Activated B cell treated with CpG ODN at 0.5 μM for 24 hours (primary cell): Measurements from ENCODE around the gene MTHFD1L. TPM values are rescaled to one million over a fixed set of nuclear protein-coding genes. Genes with fewer than 3 reads are reported as not detected.

Experiments used
- ATAC-seq: fragments of 200-7000 bp; cut with Tn5 transposase; one replicate; pipeline ENCODE4 v1.10.0; 2021; ENCODE audit warnings: low read depth, mild to moderate bottlenecking, moderate library complexity
- CTCF ChIA-PET: fragments of 350-600 bp; sonication (Branson Sonifier 250); formaldehyde crosslinking; loops from one replicate; lab custom pipeline; 2021; ENCODE audit warnings: antibody characterized with exemption; lab: Charles Lee
- POLR2A ChIA-PET: fragments of 350-600 bp; sonication (Branson Sonifier 250); formaldehyde crosslinking; loops from one replicate; lab custom pipeline; 2021; ENCODE audit warnings: antibody characterized with exemption; lab: Charles Lee
- DNase-seq: peaks from one replicate; pipeline ENCODE4 v3.0.0; 2022
- H3K27ac Mint-ChIP-seq: one replicate; pipeline ENCODE4 v1.8.0; 2020; ENCODE audit warnings: mixed read lengths
- H3K27me3 Mint-ChIP-seq: one replicate; pipeline ENCODE4 v1.8.0; 2021; ENCODE audit warnings: mixed read lengths
- H3K36me3 Mint-ChIP-seq: one replicate; pipeline ENCODE4 v1.8.0; 2021; ENCODE audit warnings: low read depth, mixed read lengths
- H3K4me1 Mint-ChIP-seq: one replicate; pipeline ENCODE4 v1.8.0; 2021; ENCODE audit warnings: mixed read lengths
- H3K4me3 Mint-ChIP-seq: one replicate; pipeline ENCODE4 v1.8.0; 2020; ENCODE audit warnings: mild to moderate bottlenecking, mixed read lengths
- H3K9me3 Mint-ChIP-seq: one replicate; pipeline ENCODE4 v1.8.0; 2020; ENCODE audit warnings: mixed read lengths
- CTCF ChIP-seq: fragments of 200-600 bp; IDR thresholded peaks from one replicate; pipeline ENCODE4 v1.8.0; 2022; ENCODE audit warnings: antibody characterized with exemption, mild to moderate bottlenecking
- intact Hi-C: fragments of 100-400 bp; cut with micrococcal nuclease; formaldehyde crosslinking; loops from one replicate; pipeline ENCODE4 v1.15.1; 2024
- total RNA-seq: library from RNA; stranded (reverse); gene quantifications from 2 replicates; pipeline ENCODE4 v1.2.3, GENCODE V29; 2022

Gene MTHFD1L
- total RNA-seq, 1 donor from 2014 or later, result 60.4 TPM

DNA sequence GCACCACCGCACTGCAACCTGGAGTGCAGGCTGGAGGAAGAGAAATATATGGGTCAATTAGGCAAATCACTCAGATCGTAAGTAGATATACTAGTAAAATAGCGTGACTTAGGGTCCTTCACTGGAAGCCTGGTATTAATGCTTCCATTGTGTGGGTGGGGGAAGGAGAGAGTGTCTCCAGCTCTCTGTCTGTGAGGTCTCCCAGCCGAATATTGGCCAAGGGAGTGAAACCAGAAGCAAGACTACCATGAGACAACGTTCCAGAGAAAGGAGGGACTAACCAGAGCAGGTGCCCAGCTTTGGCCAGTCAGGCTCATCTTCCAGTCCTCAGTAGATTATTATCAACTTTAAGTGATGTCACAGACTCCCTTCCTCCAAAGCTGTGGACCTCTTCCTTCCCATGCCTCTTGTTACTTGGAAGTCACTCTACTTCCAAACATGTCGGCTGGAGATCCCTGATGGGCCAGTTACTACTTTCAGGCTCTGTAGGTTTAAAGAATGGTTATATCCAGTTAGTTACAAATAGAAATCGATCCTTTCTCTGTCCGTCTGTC lies 28.8 kb downstream of the MTHFD1L start:
- POLR2A ChIA-PET, result no interaction called here
- no peak for DNase-seq
- peaks cover 19% of the 10 kb centered on the region for H3K4me1 Mint-ChIP-seq
- intact Hi-C loops, result no loop called here
- CTCF ChIA-PET, result interaction anchor here (3.8 to 9.7 kb wide), 2 partner anchors 10 to 430 kb away, joined by 16 to 164 read pairs; no protein-coding TSS in a partner anchor
- H3K36me3 Mint-ChIP-seq, result peaks cover 41% of the 10 kb centered on the region
- TF ChIP-seq CTCF, result no peak
- H3K27ac Mint-ChIP-seq, result no peak overlapping the region
- no peak for ATAC-seq
- no peaks in the 10 kb centered on the region for H3K9me3 Mint-ChIP-seq
- H3K27me3 Mint-ChIP-seq, result no peaks in the 10 kb centered on the region
- H3K4me3 Mint-ChIP-seq, result no peak overlapping the region

GRCh38 chr6:150894935-150895552 lies 29.5 kb downstream of the MTHFD1L start:
- intact Hi-C loops, result no loop called here
- Mint-ChIP-seq H3K4me1 (peaks cover 19% of the 10 kb centered on the region), H3K27ac (no peak overlapping the region), H3K36me3 (peaks cover 36% of the 10 kb centered on the region), H3K27me3 (no peaks in the 10 kb centered on the region), H3K4me3 (no peak overlapping the region), H3K9me3 (no peaks in the 10 kb centered on the region)
- ATAC-seq (no peak), DNase-seq (no peak)
- POLR2A ChIA-PET, result interaction anchor here (0.7 kb wide), 1 partner anchor 136 kb away, joined by 6 read pairs; no protein-coding TSS in a partner anchor
- TF ChIP-seq CTCF, result no peak
- CTCF ChIA-PET, result interaction anchor here (9.7 kb wide), 1 partner anchor 430 kb away, joined by 164 read pairs; no protein-coding TSS in a partner anchor

DNA sequence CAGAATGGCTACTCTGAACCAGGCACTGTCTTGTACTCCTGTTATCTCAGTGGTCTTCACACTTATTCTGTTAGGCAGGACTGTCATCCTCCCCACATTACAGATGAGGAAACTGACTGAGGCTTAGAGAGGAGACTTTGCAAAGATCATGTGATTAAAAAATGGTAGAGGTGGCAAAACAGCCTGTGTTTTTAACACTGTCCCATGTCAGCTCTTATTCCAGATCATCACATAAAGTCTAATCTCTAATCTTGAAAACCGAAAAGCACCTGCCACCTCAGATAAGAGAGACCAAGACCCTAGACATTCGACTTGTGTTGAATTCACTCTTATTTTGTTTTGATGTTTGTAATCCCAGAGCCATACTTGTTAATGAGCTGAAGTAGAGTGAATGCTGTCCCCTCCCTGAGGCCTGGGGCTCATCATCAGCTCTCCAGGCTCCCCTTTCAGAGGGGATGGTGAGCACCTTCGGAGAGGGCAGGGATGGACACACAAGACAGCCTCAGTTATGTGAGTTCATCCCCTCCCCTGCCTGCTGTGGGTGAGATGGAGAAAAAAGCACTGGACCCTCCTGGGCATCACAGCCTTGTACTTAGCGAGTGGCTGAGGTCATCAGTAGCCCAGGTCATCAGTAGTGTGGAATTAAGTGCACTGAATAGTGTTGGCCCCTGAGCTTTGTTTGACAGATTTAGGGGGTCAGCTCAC lies 30.6 kb downstream of the MTHFD1L start:
- POLR2A ChIA-PET, result interaction anchor here (0.6 kb wide), 1 partner anchor 14 kb away, joined by 5 read pairs; no protein-coding TSS in a partner anchor

DNA sequence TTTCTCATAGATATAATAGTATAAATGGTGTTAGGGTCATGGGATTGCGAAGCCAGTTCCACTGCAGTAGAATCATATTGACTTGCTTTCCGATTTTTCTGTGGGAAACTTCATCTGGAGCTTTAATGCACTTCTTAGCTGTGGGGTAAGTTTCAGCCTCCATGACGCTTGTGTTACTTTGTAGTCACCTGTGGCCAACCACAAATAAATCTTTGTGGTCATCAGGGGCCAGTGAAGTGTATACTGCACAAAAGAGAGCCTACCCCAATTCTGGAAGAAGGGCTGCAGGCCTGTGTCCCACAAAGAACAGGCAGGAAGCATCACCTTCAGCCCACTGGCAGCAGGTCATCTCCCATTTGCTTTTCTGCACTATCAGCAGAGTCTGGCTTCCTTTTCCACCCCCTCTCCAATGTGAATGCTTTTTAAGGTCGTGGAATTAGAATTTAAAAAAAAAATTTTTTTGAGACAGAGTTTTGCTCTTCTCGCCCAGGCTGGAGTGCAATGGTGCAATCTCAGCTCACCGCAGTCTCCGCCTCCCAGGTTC lies 32.0 kb downstream of the MTHFD1L start:
- intact Hi-C loops, result no loop called here

More for the DNA sequence above, 30.6 kb downstream of the MTHFD1L start:
- Mint-ChIP-seq H3K9me3 (no peaks in the 10 kb centered on the region), H3K4me3 (no peak overlapping the region), H3K27me3 (no peaks in the 10 kb centered on the region), H3K27ac (no peak overlapping the region), H3K36me3 (peaks cover 33% of the 10 kb centered on the region), H3K4me1 (peaks cover 19% of the 10 kb centered on the region)
- no peak for TF ChIP-seq CTCF
- no peak for DNase-seq
- CTCF ChIA-PET, result interaction anchor here (9.7 kb wide), 1 partner anchor 429 kb away, joined by 164 read pairs; no protein-coding TSS in a partner anchor
- intact Hi-C loops, result no loop called here
- ATAC-seq, result no peak

More for the DNA sequence above, 32.0 kb downstream of the MTHFD1L start:
- no peak for DNase-seq
- H3K4me3 Mint-ChIP-seq, result no peak overlapping the region
- H3K9me3 Mint-ChIP-seq, result no peaks in the 10 kb centered on the region
- H3K27ac Mint-ChIP-seq, result no peak overlapping the region
- CTCF ChIA-PET, result no interaction called here
- no peaks in the 10 kb centered on the region for H3K27me3 Mint-ChIP-seq
- no peak for ATAC-seq
- POLR2A ChIA-PET, result no interaction called here
- peaks cover 26% of the 10 kb centered on the region for H3K36me3 Mint-ChIP-seq
- no peak for TF ChIP-seq CTCF
- peaks cover 19% of the 10 kb centered on the region for H3K4me1 Mint-ChIP-seq
